HG03439 (cell line): ENCODE measurements around the gene SMARCA4.

Experiments used
- ATAC-seq: cut with Tn5 transposase; IDR thresholded peaks from one replicate; pipeline ENCODE4 v1.9.1; 2021; ENCODE audit warnings: mild to moderate bottlenecking, moderate library complexity; ENCODE audit not compliant: unreplicated experiment

Gene SMARCA4

DNA sequence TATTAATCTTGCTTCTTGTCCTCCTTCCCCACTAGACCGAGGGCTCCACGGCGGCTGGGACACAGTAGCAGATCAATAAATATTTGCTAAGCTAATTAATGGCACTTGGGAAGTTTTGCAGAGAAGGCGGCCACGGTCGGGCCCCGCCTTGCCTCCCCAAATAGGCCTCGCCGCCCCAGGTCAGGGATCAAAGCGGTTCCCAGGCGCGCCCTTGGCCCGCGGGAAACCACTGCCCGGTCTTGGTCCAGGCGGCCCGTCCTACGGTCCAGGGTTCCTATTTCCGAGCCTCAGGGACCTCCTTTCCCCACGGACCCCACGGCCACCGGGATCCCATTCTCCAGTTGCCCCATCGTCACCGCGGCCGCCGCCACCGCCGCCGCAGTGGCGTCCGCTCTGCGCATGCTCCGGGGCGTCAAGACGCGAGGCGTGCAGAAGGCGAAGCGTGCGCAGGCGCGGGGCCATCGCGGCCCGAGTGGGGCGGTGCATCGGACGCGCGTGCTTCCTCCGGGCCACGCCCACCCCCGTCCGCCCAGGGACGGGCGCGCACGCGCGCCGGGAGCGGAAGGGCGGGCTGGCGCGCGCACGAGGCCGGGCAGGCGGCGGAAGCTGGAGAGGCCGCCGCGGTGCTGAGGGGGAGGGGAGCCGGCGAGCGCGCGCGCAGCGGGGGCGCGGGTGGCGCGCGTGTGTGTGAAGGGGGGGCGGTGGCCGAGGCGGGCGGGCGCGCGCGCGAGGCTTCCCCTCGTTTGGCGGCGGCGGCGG lies at the start of gene SMARCA4:
TSS of gene SMARCA4 (plus strand) at position 717 of the 759 bp plus-strand sequence. CDS start 23,122 bp downstream, outside the sequence.
- peak; percentile 76 for ATAC-seq

DNA sequence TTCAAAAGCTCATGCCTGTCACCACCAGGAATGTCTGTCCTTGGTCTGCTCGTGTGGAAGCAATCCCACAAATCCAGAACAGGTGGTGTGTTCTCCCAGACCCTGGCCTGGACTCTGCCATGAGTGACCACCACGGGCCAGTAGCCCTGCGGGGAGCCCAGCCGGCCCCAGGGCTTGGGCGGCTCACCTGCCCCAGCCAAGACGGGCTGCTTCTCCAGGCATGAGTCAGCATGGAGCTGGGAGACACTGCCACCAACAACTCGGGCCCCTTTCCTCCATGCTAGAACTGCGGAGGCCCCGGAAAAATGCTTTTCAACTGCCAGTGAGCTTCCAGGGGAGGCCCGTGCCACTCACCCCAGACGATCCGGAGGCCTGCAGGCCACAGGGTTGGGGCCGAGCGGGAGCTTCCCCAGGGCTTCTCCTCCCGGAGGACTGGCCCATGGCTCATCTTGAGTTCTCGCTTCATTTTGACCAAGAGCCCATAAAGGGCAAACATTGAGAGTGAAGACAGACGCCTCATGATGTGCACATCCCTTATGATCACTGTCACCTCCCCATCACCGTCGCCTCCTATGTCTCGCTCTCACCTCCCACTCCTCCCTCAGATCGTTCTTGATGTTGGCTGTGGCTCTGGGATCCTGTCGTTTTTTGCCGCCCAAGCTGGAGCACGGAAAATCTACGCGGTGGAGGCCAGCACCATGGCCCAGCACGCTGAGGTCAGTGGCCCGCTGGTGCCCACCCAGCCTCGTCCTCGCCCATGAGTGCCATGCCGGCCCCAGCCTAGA lies 49.1 kb upstream of the SMARCA4 start:
- no peak for ATAC-seq

DNA sequence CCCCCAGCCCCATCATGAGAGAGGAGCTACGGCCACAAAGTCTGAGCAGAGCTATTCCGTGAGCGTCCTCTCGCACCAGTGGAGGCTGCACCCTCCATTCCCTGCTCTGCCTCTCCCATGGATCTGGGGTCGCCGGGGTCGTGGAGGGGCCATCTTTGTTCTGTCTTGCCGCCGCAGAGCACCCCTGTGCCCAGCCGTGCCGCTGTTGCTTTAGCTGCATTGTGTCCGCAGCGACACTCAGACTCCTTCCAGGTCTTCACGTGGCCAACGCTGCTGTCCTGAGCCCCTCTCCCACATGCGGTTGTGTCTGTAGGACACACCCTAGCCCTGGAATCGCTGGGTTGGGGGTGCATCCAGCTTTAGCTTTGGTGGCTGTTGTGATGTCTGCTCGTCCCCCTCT lies 48.2 kb upstream of the SMARCA4 start:
- ATAC-seq = no peak

DNA sequence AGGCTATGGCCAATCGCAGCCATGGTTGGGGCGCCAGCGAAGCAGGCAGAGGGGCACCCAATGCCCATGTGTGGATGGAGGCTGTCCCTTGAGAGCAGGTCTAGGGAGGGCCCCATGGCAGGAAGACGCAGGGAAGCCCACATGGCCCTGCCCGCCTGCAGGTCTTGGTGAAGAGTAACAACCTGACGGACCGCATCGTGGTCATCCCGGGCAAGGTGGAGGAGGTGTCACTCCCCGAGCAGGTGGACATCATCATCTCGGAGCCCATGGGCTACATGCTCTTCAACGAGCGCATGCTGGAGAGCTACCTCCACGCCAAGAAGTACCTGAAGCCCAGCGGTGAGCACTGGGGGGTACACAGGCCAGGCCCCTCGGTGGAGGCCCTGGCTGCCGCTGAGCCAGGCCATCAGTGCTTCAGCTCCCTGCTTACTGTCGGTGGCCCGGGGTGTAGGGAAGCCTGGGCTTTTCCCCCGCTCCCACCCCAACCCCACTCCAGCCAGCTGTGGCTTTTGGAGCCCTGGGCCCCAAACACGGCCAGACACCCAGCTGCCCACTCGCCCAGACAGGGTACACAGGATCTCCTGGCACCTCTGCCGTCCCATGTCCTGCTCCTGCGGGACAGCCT lies 47.0 kb upstream of the SMARCA4 start:
- no peak for ATAC-seq

DNA sequence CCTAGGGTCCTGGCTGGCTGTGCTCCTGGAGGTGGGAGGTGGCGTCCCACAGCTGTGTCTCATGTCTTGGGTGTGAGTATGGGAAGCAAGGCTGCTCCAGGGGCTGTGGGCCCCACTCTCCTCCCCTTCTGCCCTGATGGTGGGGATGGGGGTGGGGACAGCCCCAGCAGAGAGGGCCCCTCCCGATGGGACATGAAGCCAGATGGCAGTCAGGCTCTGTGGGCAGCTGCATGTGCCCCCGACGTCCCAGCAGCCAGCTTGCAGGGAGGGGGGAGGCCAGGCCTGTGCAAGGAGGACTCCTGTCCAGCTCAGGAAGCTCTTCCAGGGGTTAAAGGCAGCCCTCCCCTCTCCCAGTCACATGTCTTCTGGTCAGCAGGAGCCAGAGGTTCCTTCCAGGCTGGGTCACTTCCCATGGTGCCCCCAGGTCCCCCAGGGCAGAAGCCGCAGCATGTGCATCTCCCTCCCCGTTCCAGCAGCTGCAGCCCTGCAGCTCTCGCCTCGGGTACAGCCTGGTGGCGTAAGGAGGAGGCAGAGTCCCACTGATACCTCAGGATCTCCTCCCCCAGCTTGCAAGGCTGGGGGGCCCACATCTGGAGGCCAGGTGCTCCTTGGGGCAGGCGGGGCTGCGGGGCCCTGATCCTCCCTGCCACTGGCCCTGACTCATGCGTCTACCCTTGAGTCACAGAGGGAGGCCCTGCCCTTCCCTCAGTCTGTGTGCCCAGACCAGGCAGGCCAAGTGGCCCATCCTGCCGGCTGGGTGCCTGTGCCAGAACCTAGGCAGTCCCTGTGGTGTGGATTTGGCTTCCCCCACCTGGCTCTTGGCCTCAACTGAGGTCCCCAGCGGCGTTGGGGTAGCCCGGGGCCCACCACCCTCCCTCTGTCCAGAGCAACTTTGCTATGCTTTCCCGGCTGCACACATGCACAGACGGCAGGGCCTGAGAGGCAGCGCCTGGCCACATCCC lies 45.4 kb upstream of the SMARCA4 start:
- ATAC-seq = no peak

DNA sequence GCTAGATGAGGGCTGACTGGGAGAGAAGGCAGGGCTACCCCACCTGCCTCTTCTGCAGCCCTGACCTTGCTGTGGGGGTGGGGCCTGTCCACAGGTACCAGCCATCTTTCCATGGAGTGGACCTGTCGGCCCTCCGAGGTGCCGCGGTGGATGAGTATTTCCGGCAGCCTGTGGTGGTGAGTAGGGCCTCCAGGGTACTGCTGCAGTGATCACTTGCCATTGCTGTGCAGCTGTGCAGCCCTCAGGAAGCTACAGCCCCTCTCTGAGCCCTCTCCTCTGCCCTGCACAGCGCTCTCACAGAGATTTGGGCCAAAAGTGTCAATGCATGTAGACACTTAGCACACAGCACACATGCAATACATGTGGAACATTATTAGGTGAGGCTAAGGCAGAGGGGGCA lies 44.2 kb upstream of the SMARCA4 start:
- ATAC-seq = no peak

DNA sequence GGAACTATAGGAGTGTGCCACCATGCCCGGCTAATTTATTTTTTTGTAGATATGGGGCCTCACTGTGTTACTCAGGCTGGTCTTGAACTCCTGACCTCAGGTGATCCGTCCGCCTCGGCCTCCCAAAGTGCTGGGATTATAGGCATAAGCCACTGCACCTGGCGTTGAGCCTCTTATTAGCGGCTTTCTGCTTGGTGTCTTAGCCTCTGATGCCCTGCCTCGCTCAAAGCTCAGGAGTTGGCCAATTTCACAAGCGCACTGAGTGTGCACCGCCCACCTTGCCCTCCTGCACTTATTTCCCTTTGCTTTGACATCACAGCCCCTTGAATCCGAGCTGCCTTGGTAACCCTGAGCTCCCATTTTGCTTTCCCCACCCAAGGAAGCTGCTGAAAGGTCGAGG lies 42.5 kb upstream of the SMARCA4 start:
- ATAC-seq = no peak

DNA sequence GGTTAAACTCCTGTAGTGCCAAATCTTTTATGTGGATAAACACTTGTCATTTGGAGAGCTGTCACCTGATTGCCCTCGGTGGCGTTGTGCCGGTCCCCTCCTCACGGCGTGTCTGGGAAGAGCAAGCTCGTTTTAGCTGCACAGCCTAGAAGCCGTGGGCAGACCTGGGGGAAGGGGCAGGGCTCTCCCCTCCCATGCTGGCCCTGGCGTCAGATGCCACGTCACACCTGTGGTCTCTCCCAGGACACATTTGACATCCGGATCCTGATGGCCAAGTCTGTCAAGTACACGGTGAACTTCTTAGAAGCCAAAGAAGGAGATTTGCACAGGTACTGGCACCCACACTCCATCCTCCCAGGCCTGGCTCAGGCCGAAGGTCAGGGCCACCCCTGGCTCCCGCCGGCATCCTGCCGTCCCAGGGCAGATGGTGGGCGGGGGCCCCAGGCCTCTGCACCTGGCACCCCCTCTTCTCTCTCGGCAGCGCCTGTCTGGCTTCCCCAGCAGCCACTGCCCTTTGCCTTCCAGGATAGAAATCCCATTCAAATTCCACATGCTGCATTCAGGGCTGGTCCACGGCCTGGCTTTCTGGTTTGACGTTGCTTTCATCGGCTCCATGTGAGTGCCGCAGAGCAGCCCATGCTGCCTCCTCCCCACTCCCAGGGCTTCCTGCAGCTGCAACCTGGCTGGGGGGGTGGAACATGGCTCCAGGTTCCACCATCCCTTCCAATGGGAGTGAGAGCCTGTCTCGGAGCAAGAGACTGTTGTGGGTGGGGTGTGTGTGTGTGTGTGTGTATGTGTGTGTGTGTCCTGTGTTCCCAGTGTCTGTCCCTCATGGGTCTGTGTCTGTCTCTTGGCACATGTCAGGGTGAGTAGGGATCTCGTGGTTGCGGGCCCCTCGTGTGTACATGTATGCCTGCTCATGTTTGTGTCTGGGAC lies 41.2 kb upstream of the SMARCA4 start:
- ATAC-seq = no peak

DNA sequence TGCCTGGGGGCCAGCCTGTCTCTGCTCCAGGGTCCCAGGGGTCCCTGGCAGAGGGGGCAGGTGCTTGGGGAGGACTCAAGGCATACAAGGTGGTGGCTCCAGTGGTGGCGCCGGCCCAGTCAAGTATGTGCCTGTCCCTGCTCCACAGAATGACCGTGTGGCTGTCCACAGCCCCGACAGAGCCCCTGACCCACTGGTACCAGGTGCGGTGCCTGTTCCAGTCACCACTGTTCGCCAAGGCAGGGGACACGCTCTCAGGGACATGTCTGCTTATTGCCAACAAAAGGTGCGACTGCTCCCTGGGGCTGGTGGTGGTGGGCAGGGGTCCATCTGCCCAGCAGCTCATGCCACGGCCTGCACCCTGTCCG lies 40.6 kb upstream of the SMARCA4 start:
- no peak for ATAC-seq

DNA sequence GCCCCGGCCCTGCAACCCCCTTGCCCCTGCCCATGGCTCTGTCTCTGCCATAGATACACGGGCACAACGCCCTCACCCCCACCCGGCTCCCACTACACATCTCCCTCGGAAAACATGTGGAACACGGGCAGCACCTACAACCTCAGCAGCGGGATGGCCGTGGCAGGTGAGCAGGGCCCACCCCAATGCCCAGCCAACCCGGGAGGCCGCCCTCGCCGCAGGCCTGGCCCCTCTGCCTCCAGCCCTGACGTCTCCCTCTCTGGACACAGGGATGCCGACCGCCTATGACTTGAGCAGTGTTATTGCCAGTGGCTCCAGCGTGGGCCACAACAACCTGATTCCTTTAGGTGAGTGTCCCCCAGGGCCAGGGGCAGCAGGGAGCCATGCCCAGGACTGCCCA lies 40.0 kb upstream of the SMARCA4 start:
- ATAC-seq = no peak

DNA sequence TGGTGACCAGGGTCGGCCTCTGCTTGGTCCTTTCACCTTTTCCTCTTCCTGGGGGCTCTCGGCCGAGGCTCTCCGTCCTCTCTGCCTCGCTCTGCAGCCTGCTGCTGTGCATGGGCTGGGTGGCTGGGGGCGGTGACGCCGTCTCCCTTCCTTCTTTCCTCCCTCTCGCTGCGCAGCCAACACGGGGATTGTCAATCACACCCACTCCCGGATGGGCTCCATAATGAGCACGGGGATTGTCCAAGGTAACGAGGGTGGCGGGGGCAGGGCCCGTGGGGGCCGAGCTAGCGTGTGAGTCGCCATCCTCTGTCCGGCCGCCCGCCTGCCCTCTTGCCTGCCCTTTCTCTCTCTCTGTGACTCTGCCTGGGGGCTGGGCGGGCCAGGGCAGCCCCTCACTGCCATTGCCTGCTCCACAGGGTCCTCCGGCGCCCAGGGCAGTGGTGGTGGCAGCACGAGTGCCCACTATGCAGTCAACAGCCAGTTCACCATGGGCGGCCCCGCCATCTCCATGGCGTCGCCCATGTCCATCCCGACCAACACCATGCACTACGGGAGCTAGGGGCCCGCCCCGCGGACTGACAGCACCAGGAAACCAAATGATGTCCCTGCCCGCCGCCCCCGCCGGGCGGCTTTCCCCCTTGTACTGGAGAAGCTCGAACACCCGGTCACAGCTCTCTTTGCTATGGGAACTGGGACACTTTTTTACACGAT lies 39.5 kb upstream of the SMARCA4 start:
- no peak for ATAC-seq

DNA sequence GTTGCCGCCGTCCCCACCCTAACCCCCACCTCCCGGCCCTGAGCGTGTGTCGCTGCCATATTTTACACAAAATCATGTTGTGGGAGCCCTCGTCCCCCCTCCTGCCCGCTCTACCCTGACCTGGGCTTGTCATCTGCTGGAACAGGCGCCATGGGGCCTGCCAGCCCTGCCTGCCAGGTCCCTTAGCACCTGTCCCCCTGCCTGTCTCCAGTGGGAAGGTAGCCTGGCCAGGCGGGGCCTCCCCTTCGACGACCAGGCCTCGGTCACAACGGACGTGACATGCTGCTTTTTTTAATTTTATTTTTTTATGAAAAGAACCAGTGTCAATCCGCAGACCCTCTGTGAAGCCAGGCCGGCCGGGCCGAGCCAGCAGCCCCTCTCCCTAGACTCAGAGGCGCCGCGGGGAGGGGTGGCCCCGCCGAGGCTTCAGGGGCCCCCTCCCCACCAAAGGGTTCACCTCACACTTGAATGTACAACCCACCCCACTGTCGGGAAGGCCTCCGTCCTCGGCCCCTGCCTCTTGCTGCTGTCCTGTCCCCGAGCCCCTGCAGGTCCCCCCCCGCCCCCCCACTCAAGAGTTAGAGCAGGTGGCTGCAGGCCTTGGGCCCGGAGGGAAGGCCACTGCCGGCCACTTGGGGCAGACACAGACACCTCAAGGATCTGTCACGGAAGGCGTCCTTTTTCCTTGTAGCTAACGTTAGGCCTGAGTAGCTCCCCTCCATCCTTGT lies 38.8 kb upstream of the SMARCA4 start:
- no peak for ATAC-seq

DNA sequence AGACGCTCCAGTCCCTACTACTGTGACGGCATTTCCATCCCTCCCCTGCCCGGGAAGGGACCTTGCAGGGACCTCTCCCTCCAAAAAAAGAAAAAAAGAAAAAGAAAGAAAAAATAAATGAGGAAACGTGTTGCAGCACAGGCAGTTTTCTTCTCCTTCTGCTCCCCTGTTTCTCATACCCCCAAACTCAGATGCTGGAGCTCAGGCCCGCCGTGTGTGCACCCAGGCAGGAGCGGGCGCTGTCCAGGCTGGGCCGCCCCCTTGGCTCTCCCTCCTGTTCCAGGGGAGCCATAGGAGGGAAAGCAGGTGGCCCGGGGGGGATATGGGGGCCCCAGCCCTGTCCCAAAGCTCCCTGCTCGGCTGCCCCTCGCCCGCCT lies 38.2 kb upstream of the SMARCA4 start:
- ATAC-seq = no peak

DNA sequence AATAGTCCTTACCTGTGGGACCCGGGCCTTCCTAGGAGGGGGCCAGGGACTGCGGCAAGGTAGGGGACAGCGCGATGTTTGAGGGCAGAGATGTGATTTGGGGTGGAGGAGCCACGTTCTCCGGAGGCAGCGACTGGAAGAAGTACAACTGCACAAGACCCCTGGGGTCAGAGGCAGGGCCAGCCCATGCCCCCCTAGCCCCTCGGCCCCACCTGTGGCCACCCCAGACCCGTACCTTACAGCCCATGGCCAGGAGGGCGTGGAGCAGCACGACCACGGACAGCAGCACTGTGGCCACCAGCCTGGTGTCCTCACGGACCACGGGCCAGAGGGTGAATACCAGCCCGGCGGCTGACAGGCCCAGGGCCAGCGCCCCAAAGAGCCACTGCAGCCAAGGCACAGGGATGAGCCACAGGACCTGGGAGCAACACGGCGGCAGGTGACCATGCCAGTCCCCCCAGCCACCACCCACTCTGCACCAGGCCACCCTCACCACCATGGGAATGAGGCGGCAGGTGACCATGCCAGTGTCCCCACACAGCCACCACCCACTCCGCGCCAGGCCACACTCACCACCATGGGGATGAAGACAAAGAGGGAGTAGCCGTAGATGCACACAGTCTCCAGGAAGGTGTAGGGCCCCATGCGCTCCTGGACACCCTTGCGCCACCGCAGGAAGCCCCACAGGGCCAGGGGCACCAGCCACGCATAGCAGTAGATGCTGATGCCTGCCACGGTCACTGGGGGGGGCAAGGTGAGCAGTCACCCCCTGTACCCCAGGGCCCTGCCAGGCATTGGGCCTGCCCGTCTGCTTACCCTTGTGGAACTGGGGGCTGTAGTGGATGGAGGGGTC lies 37.3 kb upstream of the SMARCA4 start:
- no peak for ATAC-seq

DNA sequence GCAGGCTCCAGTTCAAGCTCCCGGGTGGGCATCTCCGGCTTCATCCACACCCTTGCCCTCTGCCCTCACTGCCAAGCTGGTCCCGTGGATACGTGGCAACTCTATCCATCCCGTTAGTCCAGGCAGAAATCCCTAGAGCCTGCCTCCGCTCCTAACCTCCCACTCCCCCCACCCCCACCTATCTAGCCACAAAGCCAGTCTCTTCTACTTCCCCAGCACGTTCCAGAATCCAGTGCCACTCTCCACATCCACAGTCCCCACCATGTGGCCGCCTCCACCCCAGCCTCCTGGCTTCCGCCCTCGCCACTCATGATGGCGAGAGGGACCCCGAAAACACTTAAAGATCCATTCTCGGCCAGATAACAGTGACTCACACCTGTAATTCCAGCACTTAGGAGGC lies 36.2 kb upstream of the SMARCA4 start:
- no peak for ATAC-seq

DNA sequence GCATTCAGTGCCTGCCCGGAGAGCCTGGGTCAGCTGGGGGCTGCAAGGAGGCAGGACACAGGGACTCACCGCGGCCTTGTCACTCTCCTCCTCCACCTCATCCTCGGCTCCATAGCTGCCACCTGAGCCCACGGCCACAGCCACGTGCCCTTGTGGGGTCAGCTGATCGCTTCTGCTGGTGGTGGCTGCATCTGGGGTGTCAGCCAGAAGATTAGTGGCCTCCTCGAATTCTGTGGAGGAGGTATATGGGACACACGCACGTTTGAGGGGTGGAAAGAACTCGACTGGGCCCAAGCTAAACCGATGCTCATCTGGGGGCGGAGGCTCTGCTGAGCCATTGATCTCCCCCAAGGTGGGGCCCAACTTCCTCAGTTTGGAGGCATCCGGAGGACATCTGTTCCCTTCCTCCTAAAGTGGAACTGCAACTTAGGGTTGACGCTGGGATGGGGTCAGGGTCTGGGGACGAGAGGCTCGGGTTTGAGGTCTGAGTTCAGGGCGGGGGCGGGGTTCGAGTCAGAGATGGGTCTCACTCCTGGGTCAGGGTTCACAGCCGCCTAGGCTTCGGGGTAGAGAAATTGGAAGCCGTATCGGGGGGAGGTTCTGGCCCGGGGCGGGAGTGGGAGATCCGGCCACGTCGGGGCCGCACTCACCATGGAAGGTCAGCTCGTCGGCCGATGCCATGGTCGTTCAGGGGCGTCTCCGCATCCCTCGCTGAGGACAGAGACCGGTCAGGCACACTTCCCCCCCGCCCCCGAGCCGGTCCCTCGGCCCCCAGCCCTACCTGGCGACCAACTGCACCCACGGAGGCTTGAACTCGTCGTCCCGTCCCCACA lies 32.9 kb upstream of the SMARCA4 start:
- ATAC-seq = peak; percentile 3
